OCI-LY1 (cell line): ENCODE results near the gene PDE6A.

Experiments
- CTCF ChIP-seq: fragments of 200-600 bp; sonication (generic), shearing (Covaris generic); IDR thresholded peaks from 2 replicates; pipeline ENCODE4 v1.5.1; 2017; ENCODE audit warnings: mild to moderate bottlenecking, antibody characterized with exemption, low read length, moderate library complexity, mixed read lengths
- EZH2 ChIP-seq: fragments of 200-600 bp; sonication (generic), shearing (Covaris generic); IDR thresholded peaks from 2 replicates; pipeline ENCODE4 v1.8.0; 2017; ENCODE audit warnings: borderline replicate concordance, mixed run types, mild to moderate bottlenecking, antibody characterized with exemption, low read length, moderate library complexity, mixed read lengths

DNA sequence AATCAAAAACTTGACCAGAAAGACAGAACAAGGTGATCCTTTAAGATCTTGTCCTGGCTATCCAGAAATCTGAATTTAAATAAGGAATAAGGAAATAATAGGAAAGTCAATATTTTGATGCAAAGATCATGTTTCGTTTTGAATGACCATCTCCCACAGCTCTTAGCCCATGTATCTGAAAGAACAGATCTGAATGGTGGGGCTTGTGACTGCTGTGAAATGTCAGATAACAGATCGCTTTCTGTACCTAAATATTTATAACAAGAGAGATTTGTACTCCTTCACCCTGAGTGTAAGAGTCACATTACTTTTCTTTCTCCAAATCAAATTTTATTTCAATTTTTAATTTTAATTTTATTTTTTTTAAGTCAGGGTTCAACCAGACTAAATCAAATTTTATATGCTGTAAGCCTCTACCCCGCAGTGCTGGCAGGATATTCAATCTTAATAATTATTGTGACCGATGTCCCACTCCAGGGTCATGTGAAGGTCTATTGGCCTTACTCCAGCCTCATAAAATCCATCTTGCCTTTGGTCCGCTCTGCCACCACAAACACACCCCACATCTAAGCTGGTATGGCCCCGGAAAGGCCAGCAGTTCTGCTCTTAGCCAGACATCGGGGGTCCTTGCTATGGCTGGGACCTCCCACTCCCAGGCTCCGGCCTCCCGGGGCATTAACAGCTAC, 9.0 kb upstream of the PDE6A start:
- TF ChIP-seq CTCF (no peak), EZH2 (no peak)
